Mesendoderm (in vitro differentiated cells): ENCODE results near the gene ATP6V1F.

Experiments used
- DNase-seq: peaks from one replicate; pipeline ENCODE4 v3.0.0; 2013
- H2AK5ac ChIP-seq: 2 replicates; pipeline ENCODE4 v1.6.1; 2013; ENCODE audit warnings: low read length, inconsistent platforms
- H2BK120ac ChIP-seq: 2 replicates; pipeline ENCODE4 v1.6.1; 2013; ENCODE audit warnings: low read depth, mild to moderate bottlenecking, low read length, moderate library complexity, mixed read lengths
- H2BK15ac ChIP-seq: replicated peaks from 2 replicates; pipeline ENCODE4 v1.6.1; 2013; ENCODE audit warnings: low read depth, mild to moderate bottlenecking, moderate library complexity
- H2BK5ac ChIP-seq: 2 replicates; pipeline ENCODE4 v1.6.1; 2013; ENCODE audit warnings: low read length, inconsistent platforms
- H3K18ac ChIP-seq: 2 replicates; pipeline ENCODE4 v1.6.1; 2013; ENCODE audit warnings: mild to moderate bottlenecking, low read length, mixed read lengths
- H3K23ac ChIP-seq: one replicate; pipeline ENCODE4 v1.6.1; 2013; ENCODE audit warnings: low read length
- H3K27ac ChIP-seq: 2 replicates; pipeline ENCODE4 v1.5.1; 2013; ENCODE audit warnings: low read depth, mild to moderate bottlenecking, inconsistent platforms, low read length, moderate library complexity
- H3K27me3 ChIP-seq: 2 replicates; pipeline ENCODE4 v1.6.1; 2013; ENCODE audit warnings: low read length, control low read depth, mild to moderate bottlenecking, inconsistent platforms; ENCODE audit not compliant: insufficient read depth, poor library complexity
- H3K36me3 ChIP-seq: 2 replicates; pipeline ENCODE4 v1.6.1; 2013; ENCODE audit warnings: low read length, inconsistent platforms; ENCODE audit not compliant: control insufficient read depth, insufficient read depth
- H3K4ac ChIP-seq: one replicate; pipeline ENCODE4 v1.6.1; 2013; ENCODE audit warnings: low read depth, mild to moderate bottlenecking, low read length, moderate library complexity
- H3K4me1 ChIP-seq: 2 replicates; pipeline ENCODE4 v1.6.1; 2013; ENCODE audit warnings: low read depth, low read length, inconsistent platforms; ENCODE audit not compliant: control insufficient read depth
- H3K4me2 ChIP-seq: 2 replicates; pipeline ENCODE4 v1.6.1; 2013; ENCODE audit warnings: low read length
- H3K4me3 ChIP-seq: 2 replicates; pipeline ENCODE4 v1.5.1; 2013; ENCODE audit warnings: mild to moderate bottlenecking, low read length
- H3K56ac ChIP-seq: one replicate; pipeline ENCODE4 v1.6.1; 2013; ENCODE audit warnings: low read length
- H3K79me1 ChIP-seq: 2 replicates; pipeline ENCODE4 v1.6.1; 2013; ENCODE audit warnings: low read length, inconsistent platforms
- H3K79me2 ChIP-seq: 2 replicates; pipeline ENCODE4 v1.6.1; 2013; ENCODE audit warnings: mild to moderate bottlenecking, low read length; ENCODE audit not compliant: control insufficient read depth, insufficient read depth
- H3K9ac ChIP-seq: 2 replicates; pipeline ENCODE4 v1.6.1; 2013; ENCODE audit warnings: low read length, inconsistent platforms
- H4K5ac ChIP-seq: one replicate; pipeline ENCODE4 v1.6.1; 2013; ENCODE audit warnings: low read length
- H4K8ac ChIP-seq: one replicate; pipeline ENCODE4 v1.6.1; 2013; ENCODE audit warnings: low read depth, mild to moderate bottlenecking, control low read depth, low read length, moderate library complexity
- WGBS: extraction: QIAGEN DNeasy Blood & Tissue Kit; methylation state at CpG from one replicate; pipeline ENCODE4 v1.1.7; 2013; ENCODE audit warnings: low lambda C conversion rate, missing lambda C conversion rate; ENCODE audit not compliant: insufficient coverage; ENCODE audit errors: extremely low coverage; 5-methylcytosine and 5-hydroxymethylcytosine counted together

ATP6V1F gene

GRCh38 chr7:128906766-128907559, 44.3 kb downstream of the ATP6V1F start:
- Histone ChIP-seq H3K4me3 (no peak overlapping the region), H4K8ac (no peak overlapping the region), H3K23ac (no peak overlapping the region), H3K56ac (no peak overlapping the region), H3K27ac (no peak overlapping the region), H2BK120ac (no peak overlapping the region), H2AK5ac (no peak overlapping the region), H4K5ac (no peak overlapping the region), H3K18ac (no peak overlapping the region), H2BK5ac (no peak overlapping the region), H3K4me1 (peaks cover 10% of the 10 kb centered on the region), H3K9ac (no peak overlapping the region), H2BK15ac (no peak overlapping the region), H3K79me1 (no peaks in the 10 kb centered on the region), H3K79me2 (no peaks in the 10 kb centered on the region), H3K4me2 (no peak overlapping the region), H3K4ac (no peak overlapping the region), H3K27me3 (no peaks in the 10 kb centered on the region), H3K36me3 (no peaks in the 10 kb centered on the region)
- DNase-seq, result no peak
- no CpG with 5 or more reads among the region's 19 CpGs for WGBS

GRCh38 chr7:128908750-128909624, 46.3 kb downstream of the ATP6V1F start:
- Histone ChIP-seq H2AK5ac (no peak overlapping the region), H4K8ac (no peak overlapping the region), H3K4me3 (peak overlapping the region; percentile 44), H2BK15ac (no peak overlapping the region), H3K79me1 (no peaks in the 10 kb centered on the region), H3K4ac (no peak overlapping the region), H3K36me3 (no peaks in the 10 kb centered on the region), H3K27me3 (no peaks in the 10 kb centered on the region), H3K79me2 (no peaks in the 10 kb centered on the region), H3K18ac (no peak overlapping the region), H2BK120ac (no peak overlapping the region), H3K4me1 (peaks cover 12% of the 10 kb centered on the region), H2BK5ac (no peak overlapping the region), H3K27ac (no peak overlapping the region), H3K9ac (peak overlapping the region; percentile 86), H3K56ac (peak overlapping the region; percentile 93), H3K4me2 (peak overlapping the region; percentile 98), H3K23ac (no peak overlapping the region), H4K5ac (no peak overlapping the region)
- DNase-seq, result no peak
- WGBS, result no CpG with 5 or more reads among the region's 6 CpGs

GRCh38 chr7:128909625-128910568, 47.2 kb downstream of the ATP6V1F start:
- peak; percentile 87 for DNase-seq
- no peak overlapping the region for H4K5ac ChIP-seq

GRCh38 chr7:128910569-128910945, 47.9 kb downstream of the ATP6V1F start, which contains the start of gene KCP:
Gene KCP (minus strand): TSS chr7:128910709. CDS start chr7:128910676, 33 bp downstream.
- H3K56ac ChIP-seq, result peak within 1 kb of the TSS; percentile 93
- peak within 1 kb of the TSS; percentile 82 for H4K5ac ChIP-seq
- peak within 1 kb of the TSS; percentile 5 for H3K4ac ChIP-seq
- peak; percentile 54 for DNase-seq
- H3K79me1 ChIP-seq, result no peaks in the 10 kb centered on the region
- peak within 1 kb of the TSS; percentile 44 for H3K4me3 ChIP-seq
- H3K27ac ChIP-seq, result peak within 1 kb of the TSS; percentile 62
- peak within 1 kb of the TSS; percentile 19 for H2BK5ac ChIP-seq
- no peak within 1 kb of the TSS for H2AK5ac ChIP-seq
- H2BK15ac ChIP-seq, result no peak within 1 kb of the TSS
- H3K4me1 ChIP-seq, result peaks cover 12% of the 10 kb centered on the region
- H3K23ac ChIP-seq, result no peak within 1 kb of the TSS
- no peaks in the 10 kb centered on the region for H3K79me2 ChIP-seq
- no peak within 1 kb of the TSS for H2BK120ac ChIP-seq
- peak within 1 kb of the TSS; percentile 24 for H3K18ac ChIP-seq
- H3K36me3 ChIP-seq, result no peaks in the 10 kb centered on the region
- WGBS, result no CpG with 5 or more reads among the region's 34 CpGs
- H3K9ac ChIP-seq, result peak within 1 kb of the TSS; percentile 86
- H3K4me2 ChIP-seq, result peak within 1 kb of the TSS; percentile 98
- no peak within 1 kb of the TSS for H4K8ac ChIP-seq
- peaks cover 4% of the 10 kb centered on the region for H3K27me3 ChIP-seq

More at GRCh38 chr7:128909625-128910568, 47.2 kb downstream of the ATP6V1F start:
- Histone ChIP-seq H2BK5ac (no peak overlapping the region), H3K27ac (peak overlapping the region; percentile 27), H3K27me3 (no peaks in the 10 kb centered on the region), H3K4me3 (peak overlapping the region; percentile 44), H3K4me2 (peak overlapping the region; percentile 98), H2BK15ac (no peak overlapping the region), H3K23ac (no peak overlapping the region), H3K79me1 (no peaks in the 10 kb centered on the region), H3K56ac (peak overlapping the region; percentile 93), H3K18ac (peak overlapping the region; percentile 24), H3K9ac (peak overlapping the region; percentile 86), H2BK120ac (no peak overlapping the region), H3K79me2 (no peaks in the 10 kb centered on the region), H4K8ac (no peak overlapping the region), H3K4me1 (peaks cover 12% of the 10 kb centered on the region), H2AK5ac (no peak overlapping the region), H3K36me3 (no peaks in the 10 kb centered on the region), H3K4ac (peak overlapping the region; percentile 5)
- WGBS, result no CpG with 5 or more reads among the region's 42 CpGs

- no peak overlapping the region for H2BK15ac ChIP-seq
- peak; percentile 98 for DNase-seq
- no peaks in the 10 kb centered on the region for H3K79me1 ChIP-seq
- H3K4me2 ChIP-seq, result peak overlapping the region; percentile 31
- H3K4me3 ChIP-seq, result no peak overlapping the region
- no peak overlapping the region for H2AK5ac ChIP-seq
- peak overlapping the region; percentile 91 for H3K56ac ChIP-seq
- no peak overlapping the region for H2BK120ac ChIP-seq
- H3K27ac ChIP-seq, result peak overlapping the region; percentile 62
- WGBS, result no CpG with 5 or more reads among the region's 8 CpGs
- H3K36me3 ChIP-seq, result no peaks in the 10 kb centered on the region
- H2BK5ac ChIP-seq, result peak overlapping the region; percentile 87
- H3K4ac ChIP-seq, result no peak overlapping the region
- H3K9ac ChIP-seq, result peak overlapping the region; percentile 68
- no peak overlapping the region for H3K23ac ChIP-seq
- no peaks in the 10 kb centered on the region for H3K79me2 ChIP-seq
- H3K27me3 ChIP-seq, result peaks cover 10% of the 10 kb centered on the region
- H3K4me1 ChIP-seq, result peaks cover 12% of the 10 kb centered on the region
- H4K5ac ChIP-seq, result no peak overlapping the region
- H4K8ac ChIP-seq, result no peak overlapping the region
- peak overlapping the region; percentile 61 for H3K18ac ChIP-seq
Observed at GRCh38 chr7:128911423-128912031, 48.9 kb downstream of the ATP6V1F start.
